ENCODE data around the gene KIF1B. TPM values are rescaled to one million over a fixed set of nuclear protein-coding genes. Genes with fewer than 3 reads are reported as not detected.
"Not testable (repeated sequence)": the region's sequence is repeated elsewhere in the genome, so short reads cannot be mapped to it uniquely, and the experiment has no call there.

Gene KIF1B
- total and polyA plus RNA-seq, 10 of the 15 experiments (the other 5 are each of a cell fraction or from before 2014, with no cell fraction given), result 2.1 to 16.5 (median 8.7) TPM

DNA sequence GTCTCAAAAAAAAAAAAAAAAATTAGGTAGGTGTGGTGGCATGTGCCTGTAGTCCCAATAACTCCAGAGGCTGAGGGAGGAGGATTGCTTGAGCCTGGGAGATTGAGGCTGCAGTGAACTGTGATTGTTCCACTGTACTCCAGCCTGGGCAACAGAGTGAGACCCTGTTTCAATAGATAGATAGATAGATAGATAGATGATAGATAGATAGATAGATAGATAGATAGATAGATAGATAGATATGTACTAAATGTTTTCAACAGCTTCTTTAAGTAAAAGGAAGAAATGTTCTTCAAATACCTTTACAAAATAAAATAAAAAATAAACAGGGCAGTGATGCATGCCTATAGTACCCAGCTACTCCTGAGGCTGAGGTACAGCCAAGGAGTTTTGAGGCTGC is 9.8 kb downstream of the KIF1B start:
- Histone ChIP-seq H3K9me3 (replicated peaks; ENCODE audit: control insufficient read depth, insufficient read depth, low read length) (no peaks in the 10 kb centered on the region; the same call in 1 of the 3 replicates), H3K4me3 (no peak overlapping the region), H2AFZ (ENCODE audit: control insufficient read depth, low read depth, low read length) (no peak overlapping the region), H3K79me2 (ENCODE audit: control insufficient read depth, insufficient read depth, low read length) (peaks cover 6% of the 10 kb centered on the region), H3K27ac (ENCODE audit: control insufficient read depth, insufficient read depth) (no peak overlapping the region), H3K4me1 (ENCODE audit: control insufficient read depth, insufficient read depth, low read length) (peaks cover 10% of the 10 kb centered on the region; the same call in 1 of the 2 replicates), H4K20me1 (ENCODE audit: control insufficient read depth, insufficient read depth) (no peaks in the 10 kb centered on the region), H3K9ac (ENCODE audit: control insufficient read depth, insufficient read depth, low read length) (no peak overlapping the region), H3K27me3 (replicated peaks in 1 of 2; ENCODE audit: control insufficient read depth in 2 of 2, insufficient read depth in 2 of 2, low read length in 1 of 2) (no peaks in the 10 kb centered on the region), H3K4me2 (ENCODE audit: control insufficient read depth, insufficient read depth) (no peak overlapping the region), H3K36me3 (ENCODE audit: control insufficient read depth in 2 of 2, insufficient read depth in 2 of 2, low read length in 1 of 2) (no peaks in the 10 kb centered on the region)
- ATAC-seq (no peak), DNase-seq (ENCODE audit: low read depth, low spot score) (no peak), FAIRE-seq (no peak)
- CTCF ChIA-PET, result interaction anchor here (1.4 to 2.6 kb wide), 2 partner anchors 11 to 117 kb away, joined by 4 to 17 read pairs; partner anchors contain the start of gene KIF1B
- POLR2A ChIA-PET, result interaction anchor here (0.6 to 0.9 kb wide), 3 partner anchors 13 to 293 kb away, joined by 3 to 5 read pairs (median 3); no protein-coding TSS in a partner anchor
- no TSS peak for BruUV-seq (replicated peaks)
- in situ Hi-C loops (cut with MboI) (no loop called here), intact Hi-C loops (cut with micrococcal nuclease; ENCODE audit: unreplicated experiment) (no loop called here)
- RAD21 ChIA-PET (ENCODE audit: unreplicated experiment), result interaction anchor here (0.6 to 0.8 kb wide), 2 partner anchors 11 to 31 kb away, joined by 3 to 5 read pairs; no protein-coding TSS in a partner anchor
- TF ChIP-seq, protein P1, sequence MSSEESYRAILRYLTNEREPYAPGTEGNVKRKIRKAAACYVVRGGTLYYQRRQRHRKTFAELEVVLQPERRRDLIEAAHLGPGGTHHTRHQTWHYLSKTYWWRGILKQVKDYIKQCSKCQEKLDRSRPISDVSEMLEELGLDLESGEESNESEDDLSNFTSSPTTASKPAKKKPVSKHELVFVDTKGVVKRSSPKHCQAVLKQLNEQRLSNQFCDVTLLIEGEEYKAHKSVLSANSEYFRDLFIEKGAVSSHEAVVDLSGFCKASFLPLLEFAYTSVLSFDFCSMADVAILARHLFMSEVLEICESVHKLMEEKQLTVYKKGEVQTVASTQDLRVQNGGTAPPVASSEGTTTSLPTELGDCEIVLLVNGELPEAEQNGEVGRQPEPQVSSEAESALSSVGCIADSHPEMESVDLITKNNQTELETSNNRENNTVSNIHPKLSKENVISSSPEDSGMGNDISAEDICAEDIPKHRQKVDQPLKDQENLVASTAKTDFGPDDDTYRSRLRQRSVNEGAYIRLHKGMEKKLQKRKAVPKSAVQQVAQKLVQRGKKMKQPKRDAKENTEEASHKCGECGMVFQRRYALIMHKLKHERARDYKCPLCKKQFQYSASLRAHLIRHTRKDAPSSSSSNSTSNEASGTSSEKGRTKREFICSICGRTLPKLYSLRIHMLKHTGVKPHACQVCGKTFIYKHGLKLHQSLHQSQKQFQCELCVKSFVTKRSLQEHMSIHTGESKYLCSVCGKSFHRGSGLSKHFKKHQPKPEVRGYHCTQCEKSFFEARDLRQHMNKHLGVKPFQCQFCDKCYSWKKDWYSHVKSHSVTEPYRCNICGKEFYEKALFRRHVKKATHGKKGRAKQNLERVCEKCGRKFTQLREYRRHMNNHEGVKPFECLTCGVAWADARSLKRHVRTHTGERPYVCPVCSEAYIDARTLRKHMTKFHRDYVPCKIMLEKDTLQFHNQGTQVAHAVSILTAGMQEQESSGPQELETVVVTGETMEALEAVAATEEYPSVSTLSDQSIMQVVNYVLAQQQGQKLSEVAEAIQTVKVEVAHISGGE (CRISPR knock-in tag; IDR thresholded peaks at IDR 0.05), result no peak
- TF ChIP-seq NFXL1 (IDR thresholded peaks at IDR 0.05; ENCODE audit: borderline replicate concordance) (no peak), ATF7 (IDR thresholded peaks at IDR 0.05; ENCODE audit: low read depth) (no peak), PAX5 (IDR thresholded peaks at IDR 0.05; ENCODE audit: borderline replicate concordance, low read depth, low read length) (no peak), POLR2A (IDR thresholded peaks at IDR 0.05; ENCODE audit: low read depth, low read length) (no peak)
- TF ChIP-seq, protein P2, sequence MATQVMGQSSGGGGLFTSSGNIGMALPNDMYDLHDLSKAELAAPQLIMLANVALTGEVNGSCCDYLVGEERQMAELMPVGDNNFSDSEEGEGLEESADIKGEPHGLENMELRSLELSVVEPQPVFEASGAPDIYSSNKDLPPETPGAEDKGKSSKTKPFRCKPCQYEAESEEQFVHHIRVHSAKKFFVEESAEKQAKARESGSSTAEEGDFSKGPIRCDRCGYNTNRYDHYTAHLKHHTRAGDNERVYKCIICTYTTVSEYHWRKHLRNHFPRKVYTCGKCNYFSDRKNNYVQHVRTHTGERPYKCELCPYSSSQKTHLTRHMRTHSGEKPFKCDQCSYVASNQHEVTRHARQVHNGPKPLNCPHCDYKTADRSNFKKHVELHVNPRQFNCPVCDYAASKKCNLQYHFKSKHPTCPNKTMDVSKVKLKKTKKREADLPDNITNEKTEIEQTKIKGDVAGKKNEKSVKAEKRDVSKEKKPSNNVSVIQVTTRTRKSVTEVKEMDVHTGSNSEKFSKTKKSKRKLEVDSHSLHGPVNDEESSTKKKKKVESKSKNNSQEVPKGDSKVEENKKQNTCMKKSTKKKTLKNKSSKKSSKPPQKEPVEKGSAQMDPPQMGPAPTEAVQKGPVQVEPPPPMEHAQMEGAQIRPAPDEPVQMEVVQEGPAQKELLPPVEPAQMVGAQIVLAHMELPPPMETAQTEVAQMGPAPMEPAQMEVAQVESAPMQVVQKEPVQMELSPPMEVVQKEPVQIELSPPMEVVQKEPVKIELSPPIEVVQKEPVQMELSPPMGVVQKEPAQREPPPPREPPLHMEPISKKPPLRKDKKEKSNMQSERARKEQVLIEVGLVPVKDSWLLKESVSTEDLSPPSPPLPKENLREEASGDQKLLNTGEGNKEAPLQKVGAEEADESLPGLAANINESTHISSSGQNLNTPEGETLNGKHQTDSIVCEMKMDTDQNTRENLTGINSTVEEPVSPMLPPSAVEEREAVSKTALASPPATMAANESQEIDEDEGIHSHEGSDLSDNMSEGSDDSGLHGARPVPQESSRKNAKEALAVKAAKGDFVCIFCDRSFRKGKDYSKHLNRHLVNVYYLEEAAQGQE (IDR thresholded peaks at IDR 0.05; ENCODE audit: low read depth, low read length), result no peak
- SMC1A ChIA-PET (ENCODE audit: uncharacterized antibody, unreplicated experiment), result interaction anchor here (1.8 kb wide), 1 partner anchor 46 kb away, joined by 5 read pairs; no protein-coding TSS in a partner anchor

DNA sequence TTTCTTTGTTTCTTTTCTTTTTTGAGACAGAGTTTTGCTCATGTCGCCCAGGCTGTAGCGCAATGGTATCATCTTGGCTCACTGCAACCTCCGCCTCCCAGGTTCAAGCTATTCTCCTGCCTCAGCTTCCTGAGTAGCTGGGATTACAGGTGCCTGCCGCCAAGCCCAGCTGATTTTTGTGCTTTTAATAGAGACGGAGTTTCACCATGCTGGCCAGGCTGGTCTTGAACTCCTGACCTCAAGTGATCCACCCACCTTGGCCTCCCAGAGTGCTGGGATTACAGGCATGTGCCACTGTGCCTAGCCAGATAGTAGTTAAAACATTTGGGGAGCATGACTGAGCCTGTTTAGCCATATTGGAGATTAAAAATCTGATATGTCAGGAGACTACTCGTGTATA is 10.3 kb downstream of the KIF1B start:
- intact Hi-C loops (cut with micrococcal nuclease; ENCODE audit: unreplicated experiment); H3K79me2 ChIP-seq (ENCODE audit: control insufficient read depth, insufficient read depth, low read length): not testable (repeated sequence)

More for the DNA sequence above, 10.3 kb downstream of the KIF1B start:
- H4K20me1 ChIP-seq (ENCODE audit: control insufficient read depth, insufficient read depth); H3K36me3 ChIP-seq (ENCODE audit: control insufficient read depth in 2 of 2, insufficient read depth in 2 of 2, low read length in 1 of 2); H3K9me3 ChIP-seq (replicated peaks; ENCODE audit: control insufficient read depth, insufficient read depth, low read length); H3K4me1 ChIP-seq (ENCODE audit: control insufficient read depth, insufficient read depth, low read length); FAIRE-seq; H3K9ac ChIP-seq (ENCODE audit: control insufficient read depth, insufficient read depth, low read length); H2AFZ ChIP-seq (ENCODE audit: control insufficient read depth, low read depth, low read length); H3K27me3 ChIP-seq (replicated peaks in 1 of 2; ENCODE audit: control insufficient read depth in 2 of 2, insufficient read depth in 2 of 2, low read length in 1 of 2); ATAC-seq; DNase-seq (ENCODE audit: low read depth, low spot score); H3K27ac ChIP-seq (ENCODE audit: control insufficient read depth, insufficient read depth); H3K4me2 ChIP-seq (ENCODE audit: control insufficient read depth, insufficient read depth); H3K4me3 ChIP-seq; in situ Hi-C loops (cut with MboI); BruUV-seq (replicated peaks): not testable (repeated sequence)
- SMC1A ChIA-PET (ENCODE audit: uncharacterized antibody, unreplicated experiment), result interaction anchor here (1.8 kb wide), 1 partner anchor 46 kb away, joined by 5 read pairs; no protein-coding TSS in a partner anchor
- POLR2A ChIA-PET, result interaction anchor here (1.0 to 1.5 kb wide), 3 partner anchors 9 to 48 kb away, joined by 3 to 4 read pairs (median 3); no protein-coding TSS in a partner anchor
- CTCF ChIA-PET, result interaction anchor here (1.4 to 2.6 kb wide), 2 partner anchors 11 to 117 kb away, joined by 4 to 17 read pairs; partner anchors contain the start of gene KIF1B
- 81% methylated on average over 6 of the region's 6 CpGs for WGBS (ENCODE audit: insufficient coverage, insufficient replicate concordance, low lambda C conversion rate, missing lambda C conversion rate)
- RAD21 ChIA-PET (ENCODE audit: unreplicated experiment), result interaction anchor here (0.6 to 1.3 kb wide), 4 partner anchors 7 to 79 kb away, joined by 3 to 5 read pairs (median 3); no protein-coding TSS in a partner anchor
